Esophagus squamous epithelium (tissue), 5 donors: ENCODE data around the gene DNMT3A. TPM values are rescaled to one million over a fixed set of nuclear protein-coding genes. Genes with fewer than 3 reads are reported as not detected.

Experiments used
- DNase-seq: peaks from one replicate; lab custom pipeline; 2025; lab: John Stamatoyannopoulos, UW
- H3K27ac ChIP-seq, 4 donors: fragments of 200-600 bp; sonication (generic); one replicate each; pipeline ENCODE4 v1.5.1; 2016 to 2019; ENCODE audit warnings: mild to moderate bottlenecking in 1 of 4
- H3K27me3 ChIP-seq, 4 donors: fragments of 200-600 bp; sonication (generic); 1 replicate in 3 of 4; 2 replicates in 1 of 4; pipeline versions ENCODE4 v1.5.1 to v1.6.0; 2017 to 2021; ENCODE audit warnings: antibody characterized with exemption in 1 of 4
- H3K36me3 ChIP-seq, 3 donors: fragments of 200-600 bp; sonication (generic); one replicate each; pipeline ENCODE4 v1.5.1; 2016 to 2019
- H3K4me1 ChIP-seq, 3 donors: fragments of 200-600 bp; sonication (generic); one replicate each; pipeline ENCODE4 v1.5.1; 2017 to 2019
- H3K4me3 ChIP-seq, 4 donors: fragments of 200-600 bp; sonication (generic); 1 replicate in 3 of 4; 2 replicates in 1 of 4; pipeline ENCODE4 v1.5.1; 2016 to 2019; ENCODE audit warnings: mild to moderate bottlenecking in 2 of 4, moderate library complexity in 1 of 4
- H3K9me3 ChIP-seq, 3 donors: fragments of 200-600 bp; sonication (generic); one replicate each; pipeline ENCODE4 v1.5.1; 2016 to 2019
- CTCF ChIP-seq, 6 experiments: fragments of 450-650 bp in 4 of 6; fragments of 200-600 bp in 2 of 6; sonication (generic) in 2 of 6; IDR thresholded peaks; one replicate each; pipeline ENCODE4 v1.5.1; 2016 to 2019; ENCODE audit warnings: antibody characterized with exemption in 6 of 6, mild to moderate bottlenecking in 4 of 6, moderate library complexity in 4 of 6
- POLR2A ChIP-seq, 4 donors: fragments of 450-650 bp; IDR thresholded peaks; one replicate each; pipeline ENCODE4 v1.6.1; 2017; ENCODE audit warnings: antibody characterized with exemption in 4 of 4, mild to moderate bottlenecking in 4 of 4, moderate library complexity in 3 of 4
- WGBS, 2 donors: methylation state at CpG; one replicate each; pipeline ENCODE4 v1.1.5; 2018; 5-methylcytosine and 5-hydroxymethylcytosine counted together
- intact Hi-C: fragments of 100-400 bp; cut with DNase I; formaldehyde crosslinking; loops from one replicate; pipeline ENCODE4 v1.15.0; 2022
- total RNA-seq, 4 donors: library from RNA; depleted of rRNA; stranded (reverse); fragments of >200 nt; gene quantifications; one replicate each; pipeline ENCODE4 v1.1.0, GENCODE V29; 2016
- donor health status: DM: yes; HTN: yes; CAD: no.

The DNMT3A gene
- total RNA-seq, 4 donors from 2014 or later, result 4.1 to 13.6 (median 8.2) TPM

GRCh38 chr2:25371253-25372241, 29.8 kb upstream of the DNMT3A start:
- Histone ChIP-seq H3K27ac (no peak overlapping the region), H3K36me3 (no peaks in the 10 kb centered on the region), H3K9me3 (no peaks in the 10 kb centered on the region), H3K4me3 (no peak overlapping the region), H3K4me1 (peaks cover 2 to 27% (median 3%) of the 10 kb centered on the region in 3 donors), H3K27me3 (no peaks in the 10 kb centered on the region)
- WGBS, 2 donors, result 91 to 94% methylated on average over 16 to 20 of the region's 27 CpGs
- TF ChIP-seq CTCF (IDR thresholded peaks at IDR 0.05), result no peak
- TF ChIP-seq POLR2A (IDR thresholded peaks at IDR 0.05), result no peak
- no peak for DNase-seq
- intact Hi-C loops, result no loop called here

- Histone ChIP-seq H3K4me3 (no peak overlapping the region), H3K9me3 (no peaks in the 10 kb centered on the region), H3K36me3 (no peaks in the 10 kb centered on the region), H3K27ac (no peak overlapping the region), H3K4me1 (peaks cover 0 to 26% (median 4%) of the 10 kb centered on the region in 3 donors), H3K27me3 (no peaks in the 10 kb centered on the region)
- TF ChIP-seq POLR2A (IDR thresholded peaks at IDR 0.05) (no peak), CTCF (IDR thresholded peaks at IDR 0.05) (no peak)
- intact Hi-C loops, result no loop called here
- no peak for DNase-seq
- 61 to 73% methylated on average over 2 to 4 of the region's 5 CpGs for WGBS, 2 donors
Observed at GRCh38 chr2:25369876-25370275, 28.2 kb upstream of the DNMT3A start.

GRCh38 chr2:25369439-25369838, 27.7 kb upstream of the DNMT3A start:
- no peak for DNase-seq
- no peaks in the 10 kb centered on the region for H3K27me3 ChIP-seq
- WGBS, 2 donors, result 65 to 68% methylated on average over 3 to 4 of the region's 4 CpGs
- TF ChIP-seq CTCF (IDR thresholded peaks at IDR 0.05) (no peak), POLR2A (IDR thresholded peaks at IDR 0.05) (no peak)
- intact Hi-C loops, result no loop called here
- H3K9me3 ChIP-seq, result no peaks in the 10 kb centered on the region
- no peaks in the 10 kb centered on the region for H3K36me3 ChIP-seq
- no peak overlapping the region for H3K4me3 ChIP-seq
- peaks cover 0 to 31% (median 8%) of the 10 kb centered on the region in 3 donors for H3K4me1 ChIP-seq
- no peak overlapping the region for H3K27ac ChIP-seq

DNA sequence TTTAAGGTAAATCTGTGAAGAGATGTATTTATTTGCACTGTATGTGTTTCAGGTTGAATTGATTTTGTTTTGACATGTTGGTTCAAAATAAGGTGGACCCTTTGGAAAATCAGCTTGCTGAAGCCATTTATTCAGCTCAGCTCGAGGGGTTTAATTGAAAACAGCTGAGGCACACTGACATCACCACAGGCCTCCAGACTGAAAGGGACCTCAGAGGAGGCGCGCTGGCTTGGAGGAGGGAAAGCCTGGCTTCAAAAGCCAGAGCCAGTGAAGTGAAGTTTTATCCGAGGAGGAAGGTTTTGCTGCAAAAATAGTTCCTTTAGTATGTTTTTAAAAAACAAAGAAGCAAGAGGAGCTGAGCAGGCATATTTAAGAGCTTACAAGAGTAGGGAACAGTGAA, 26.9 kb upstream of the DNMT3A start:
- Histone ChIP-seq H3K27me3 (no peaks in the 10 kb centered on the region), H3K4me3 (no peak overlapping the region), H3K4me1 (peaks cover 0 to 34% (median 8%) of the 10 kb centered on the region in 3 donors), H3K27ac (no peak overlapping the region), H3K36me3 (no peaks in the 10 kb centered on the region), H3K9me3 (no peaks in the 10 kb centered on the region)
- no peak for TF ChIP-seq CTCF (IDR thresholded peaks at IDR 0.05)
- TF ChIP-seq POLR2A (IDR thresholded peaks at IDR 0.05), result no peak
- 65 to 71% methylated on average over 2 to 4 of the region's 4 CpGs for WGBS, 2 donors
- intact Hi-C loops, result no loop called here
- no peak for DNase-seq

GRCh38 chr2:25367296-25367695, 25.6 kb upstream of the DNMT3A start:
- Histone ChIP-seq H3K4me1 (peaks cover 0 to 33% (median 11%) of the 10 kb centered on the region in 3 donors), H3K9me3 (no peaks in the 10 kb centered on the region), H3K27ac (no peak overlapping the region), H3K36me3 (no peaks in the 10 kb centered on the region), H3K27me3 (no peaks in the 10 kb centered on the region), H3K4me3 (no peak overlapping the region)
- intact Hi-C loops, result no loop called here
- WGBS, 2 donors, result 70% methylated on average over 5 to 9 of the region's 9 CpGs
- no peak for DNase-seq
- TF ChIP-seq POLR2A (IDR thresholded peaks at IDR 0.05) (no peak), CTCF (IDR thresholded peaks at IDR 0.05) (no peak)
